GM23248 (cell line): Measurements from ENCODE around the gene FAM222B. TPM values are rescaled to one million over a fixed set of nuclear protein-coding genes. Genes with fewer than 3 reads are reported as not detected.

Experiments used
- DNase-seq: peaks from one replicate; pipeline ENCODE4 v3.0.0-alpha.2; 2015
- H2AFZ ChIP-seq: fragments of 200-600 bp; sonication (generic); 2 replicates; pipeline ENCODE4 v1.6.1; 2016; ENCODE audit warnings: antibody characterized with exemption
- H3F3A ChIP-seq: fragments of 200-600 bp; sonication (generic); 2 replicates; pipeline ENCODE4 v1.6.1; 2016; ENCODE audit warnings: mild to moderate bottlenecking, antibody characterized with exemption, mixed run types; ENCODE audit not compliant: insufficient read depth
- H3K27ac ChIP-seq: fragments of 200-600 bp; sonication (generic); 2 replicates; pipeline ENCODE4 v1.5.1; 2016; ENCODE audit warnings: mild to moderate bottlenecking
- H3K27me3 ChIP-seq: fragments of 200-600 bp; sonication (generic); replicated peaks from 2 replicates; pipeline ENCODE4 v1.6.1; 2016; ENCODE audit warnings: mild to moderate bottlenecking; ENCODE audit not compliant: insufficient read depth
- H3K36me3 ChIP-seq: fragments of 200-600 bp; sonication (generic); 2 replicates; pipeline ENCODE4 v1.6.1; 2016; ENCODE audit warnings: low read depth, mild to moderate bottlenecking
- H3K4me1 ChIP-seq: fragments of 200-600 bp; sonication (generic); 2 replicates; pipeline ENCODE4 v1.6.1; 2016; ENCODE audit warnings: mild to moderate bottlenecking; ENCODE audit not compliant: insufficient read depth
- H3K4me2 ChIP-seq: fragments of 200-600 bp; sonication (generic); one replicate; pipeline ENCODE4 v1.6.1; 2016; ENCODE audit warnings: mild to moderate bottlenecking; ENCODE audit not compliant: unreplicated experiment
- H3K4me3 ChIP-seq: fragments of 200-600 bp; sonication (generic); 2 replicates; pipeline ENCODE4 v1.5.1; 2016; ENCODE audit warnings: mild to moderate bottlenecking
- H3K79me2 ChIP-seq: fragments of 200-600 bp; sonication (generic); 2 replicates; pipeline ENCODE4 v1.6.1; 2016; ENCODE audit warnings: mild to moderate bottlenecking; ENCODE audit not compliant: insufficient read depth
- H3K9ac ChIP-seq: fragments of 200-600 bp; sonication (generic); 2 replicates; pipeline ENCODE4 v1.6.1; 2016; ENCODE audit warnings: mild to moderate bottlenecking
- H3K9me2 ChIP-seq: fragments of 200-600 bp; sonication (generic); 2 replicates; pipeline ENCODE4 v1.6.1; 2016; ENCODE audit warnings: mixed run types, mild to moderate bottlenecking, moderate library complexity; ENCODE audit not compliant: insufficient read depth
- H3K9me3 ChIP-seq: fragments of 200-600 bp; sonication (generic); one replicate; pipeline ENCODE4 v1.6.1; 2017; ENCODE audit warnings: low read depth
- H4K20me1 ChIP-seq: fragments of 200-600 bp; sonication (generic); 2 replicates; pipeline ENCODE4 v1.6.0; 2016; ENCODE audit not compliant: insufficient read depth
- EZH2 ChIP-seq: fragments of 200-600 bp; sonication (generic); IDR thresholded peaks from 2 replicates; pipeline ENCODE4 v1.6.1; 2018; ENCODE audit warnings: antibody characterized with exemption, mild to moderate bottlenecking; ENCODE audit not compliant: insufficient read depth, poor library complexity, severe bottlenecking
- EZH2phosphoT487 ChIP-seq: fragments of 200-600 bp; sonication (generic); IDR thresholded peaks from 2 replicates; pipeline ENCODE4 v1.6.1; 2018; ENCODE audit warnings: antibody characterized with exemption, moderate library complexity, mild to moderate bottlenecking, low read depth; ENCODE audit not compliant: insufficient read depth
- WGBS, 2 experiments: methylation state at CpG; one replicate each; pipeline ENCODE4 v1.1.6; 2015 to 2017; ENCODE audit warnings: low lambda C conversion rate in 2 of 2, low coverage in 1 of 2; ENCODE audit errors: missing lambda C conversion rate in 2 of 2; 5-methylcytosine and 5-hydroxymethylcytosine counted together
- in situ Hi-C: fragments of 300-500 bp; cut with MboI; formaldehyde crosslinking; loops from 2 replicates; pipeline ENCODE4 v1.15.0; 2020
- polyA plus RNA-seq: library from polyadenylated mRNA; unstranded; fragments of >200 nt; fragmentation: Nextera tagmentation; extraction: Ambion mirVana; gene quantifications from 2 replicates; pipeline ENCODE4 v1.2.1, GENCODE V29; 2016
- total RNA-seq: library from RNA; depleted of rRNA; stranded (reverse); fragments of >200 nt; shearing (Covaris generic); gene quantifications from 2 replicates; pipeline ENCODE4 v1.2.3, GENCODE V29; 2014

FAM222B gene
- total and polyA plus RNA-seq, 2 experiments from 2014 or later: 7.6 to 11.1 TPM

- Histone ChIP-seq H3K27me3 (no peaks in the 10 kb centered on the region), H3K79me2 (0 out of 2 replicates have a peak, but pooled peaks cover 7% of the 10 kb centered on the region), H3K4me3 (no peak overlapping the region), H2AFZ (no peak overlapping the region), H3K9ac (no peak overlapping the region), H3K27ac (no peak overlapping the region), H3K36me3 (no peaks in the 10 kb centered on the region; the same call in 1 of the 2 replicates), H4K20me1 (no peaks in the 10 kb centered on the region), H3K4me1 (no peaks in the 10 kb centered on the region), H3F3A (peaks cover 11% of the 10 kb centered on the region; the same call in 1 of the 2 replicates), H3K9me2 (no peaks in the 10 kb centered on the region), H3K4me2 (no peak overlapping the region), H3K9me3 (no peaks in the 10 kb centered on the region)
- in situ Hi-C loops: no loop called here
- TF ChIP-seq EZH2phosphoT487: no peak
- TF ChIP-seq EZH2: no peak
- DNase-seq: no peak
- 97% methylated on average over 28 to 32 of the region's 32 CpGs for WGBS, 2 experiments
These were observed 84.0 kb downstream of the FAM222B start for GRCh38 chr17:28758411-28759121.

GRCh38 chr17:28756049-28756804, 86.4 kb downstream of the FAM222B start:
- H3K27me3 ChIP-seq: no peaks in the 10 kb centered on the region
- peaks cover 4% of the 10 kb centered on the region; the same call in 1 of the 2 replicates for H3K36me3 ChIP-seq
- peaks cover 2% of the 10 kb centered on the region for H3K79me2 ChIP-seq
- H3K9me3 ChIP-seq: no peaks in the 10 kb centered on the region
- 81 to 86% methylated on average over 5 of the region's 5 CpGs for WGBS, 2 experiments
- peaks cover 6% of the 10 kb centered on the region; the same call in 1 of the 2 replicates for H3F3A ChIP-seq
- no peak overlapping the region for H3K27ac ChIP-seq
- TF ChIP-seq EZH2 (no peak), EZH2phosphoT487 (no peak)
- H2AFZ ChIP-seq: no peak overlapping the region
- in situ Hi-C loops: no loop called here
- H3K4me3 ChIP-seq: no peak overlapping the region
- no peak overlapping the region for H3K4me2 ChIP-seq
- no peak for DNase-seq
- H3K4me1 ChIP-seq: no peaks in the 10 kb centered on the region
- no peaks in the 10 kb centered on the region for H4K20me1 ChIP-seq
- no peak overlapping the region for H3K9ac ChIP-seq
- H3K9me2 ChIP-seq: no peaks in the 10 kb centered on the region

GRCh38 chr17:28755486-28755885, 87.1 kb downstream of the FAM222B start:
- Histone ChIP-seq H3K27ac (no peak overlapping the region), H3K9me2 (no peaks in the 10 kb centered on the region), H3K4me3 (no peak overlapping the region), H2AFZ (no peak overlapping the region), H3K27me3 (no peaks in the 10 kb centered on the region), H3K4me1 (no peaks in the 10 kb centered on the region), H4K20me1 (no peaks in the 10 kb centered on the region), H3K9me3 (no peaks in the 10 kb centered on the region), H3K36me3 (peaks cover 4% of the 10 kb centered on the region; the same call in 1 of the 2 replicates), H3F3A (peaks cover 13% of the 10 kb centered on the region; the same call in 1 of the 2 replicates), H3K4me2 (no peak overlapping the region), H3K9ac (no peak overlapping the region), H3K79me2 (peaks cover 10% of the 10 kb centered on the region)
- WGBS, 2 experiments: 81 to 83% methylated on average over 7 of the region's 7 CpGs
- TF ChIP-seq EZH2 (no peak), EZH2phosphoT487 (no peak)
- in situ Hi-C loops: no loop called here
- no peak for DNase-seq

- in situ Hi-C loops: no loop called here
- WGBS, 2 experiments: 93 to 96% methylated on average over 10 of the region's 10 CpGs
- H3K36me3 ChIP-seq: peaks cover 4% of the 10 kb centered on the region; the same call in 1 of the 2 replicates
These were observed 90.8 kb downstream of the FAM222B start for GRCh38 chr17:28751600-28752366.

More at GRCh38 chr17:28751600-28752366, 90.8 kb downstream of the FAM222B start:
- H3K9ac ChIP-seq: no peak overlapping the region
- H3K4me2 ChIP-seq: no peak overlapping the region
- H3K9me3 ChIP-seq: no peaks in the 10 kb centered on the region
- TF ChIP-seq EZH2 (no peak), EZH2phosphoT487 (no peak)
- H3K27me3 ChIP-seq: no peaks in the 10 kb centered on the region
- no peak overlapping the region for H3K4me3 ChIP-seq
- no peaks in the 10 kb centered on the region for H3K4me1 ChIP-seq
- no peaks in the 10 kb centered on the region for H4K20me1 ChIP-seq
- DNase-seq: no peak
- no peak overlapping the region for H2AFZ ChIP-seq
- peaks cover 34% of the 10 kb centered on the region for H3K79me2 ChIP-seq
- H3K27ac ChIP-seq: no peak overlapping the region
- H3F3A ChIP-seq: peaks cover 16% of the 10 kb centered on the region; the same call in 1 of the 2 replicates
- H3K9me2 ChIP-seq: no peaks in the 10 kb centered on the region
